Measurements from ENCODE around the gene ADGRG1.

GRCh38 chr16:57667526-57668262, 39.3 kb downstream of the ADGRG1 start:
- TF ChIP-seq CTCF (conservative IDR thresholded peaks at IDR 0.05) = no peak
- no peak for TF ChIP-seq ZFX (IDR thresholded peaks at IDR 0.05)
